Liver (tissue), 9 donors: Measurements from ENCODE around the gene BRMS1L. TPM values are rescaled to one million over a fixed set of nuclear protein-coding genes. Genes with fewer than 3 reads are reported as not detected.

Experiments used
- DNase-seq: peaks from one replicate; pipeline ENCODE4 v3.0.0-alpha.2; 2017; ENCODE audit warnings: low spot score
- H3K27ac ChIP-seq, 2 donors: one replicate each; pipeline ENCODE4 v1.7.0; 2013; ENCODE audit warnings: inconsistent platforms in 2 of 2, low read length in 2 of 2, control low read depth in 1 of 2, low read depth in 1 of 2, mild to moderate bottlenecking in 1 of 2
- H3K27me3 ChIP-seq, 4 donors: one replicate each; pipeline versions ENCODE4 v1.6.1 to v1.7.0; 2013; ENCODE audit warnings: low read length in 3 of 4, inconsistent platforms in 1 of 4, mild to moderate bottlenecking in 1 of 4, moderate library complexity in 1 of 4; ENCODE audit not compliant: control insufficient read depth in 4 of 4, insufficient read depth in 4 of 4
- H3K36me3 ChIP-seq, 4 donors: one replicate each; pipeline versions ENCODE4 v1.6.1 to v1.7.0; 2013; ENCODE audit warnings: low read length in 3 of 4, mild to moderate bottlenecking in 3 of 4, low read depth in 1 of 4, moderate library complexity in 1 of 4; ENCODE audit not compliant: control insufficient read depth in 4 of 4, insufficient read depth in 3 of 4
- H3K4me1 ChIP-seq, 4 donors: one replicate each; pipeline versions ENCODE4 v1.6.1 to v1.7.0; 2013; ENCODE audit warnings: low read length in 3 of 4, mild to moderate bottlenecking in 3 of 4, moderate library complexity in 1 of 4; ENCODE audit not compliant: control insufficient read depth in 4 of 4, insufficient read depth in 4 of 4
- H3K4me3 ChIP-seq, 3 donors: one replicate each; pipeline versions ENCODE4 v1.6.1 to v1.7.0; 2013; ENCODE audit warnings: low read length in 3 of 3, control low read depth in 1 of 3, low read depth in 1 of 3, mild to moderate bottlenecking in 1 of 3
- H3K9ac ChIP-seq, 2 donors: one replicate each; pipeline ENCODE4 v1.7.0; 2013; ENCODE audit warnings: low read length in 2 of 2, mild to moderate bottlenecking in 2 of 2, moderate library complexity in 2 of 2, control low read depth in 1 of 2, low read depth in 1 of 2
- H3K9me3 ChIP-seq, 4 donors: one replicate each; pipeline versions ENCODE4 v1.6.1 to v1.7.0; 2013; ENCODE audit warnings: low read length in 3 of 4; ENCODE audit not compliant: control insufficient read depth in 4 of 4
- FOXA1 ChIP-seq: IDR thresholded peaks from 2 replicates; pipeline ENCODE4 v1.6.1; 2016; ENCODE audit warnings: antibody characterized with exemption
- FOXA2 ChIP-seq: IDR thresholded peaks from 2 replicates; pipeline ENCODE4 v1.6.1; 2016; ENCODE audit warnings: antibody characterized with exemption
- HNF4A ChIP-seq, 2 donors: conservative IDR thresholded peaks; 2 replicates each; pipeline ENCODE4 v1.6.1; 2016; ENCODE audit warnings: antibody characterized with exemption in 2 of 2, mild to moderate bottlenecking in 2 of 2
- HNF4G ChIP-seq: IDR thresholded peaks from 2 replicates; pipeline ENCODE4 v1.6.1; 2016; ENCODE audit warnings: antibody characterized with exemption
- NR2F2 ChIP-seq: IDR thresholded peaks from 2 replicates; pipeline ENCODE4 v1.6.1; 2016; ENCODE audit warnings: antibody characterized with exemption
- RXRA ChIP-seq, 2 donors: IDR thresholded peaks; 2 replicates each; pipeline ENCODE4 v1.6.1; 2017 to 2018; ENCODE audit warnings: antibody characterized with exemption in 2 of 2, mild to moderate bottlenecking in 1 of 2
- SP1 ChIP-seq: IDR thresholded peaks from 2 replicates; pipeline ENCODE4 v1.6.1; 2018; ENCODE audit warnings: antibody characterized with exemption, mild to moderate bottlenecking
- YY1 ChIP-seq: IDR thresholded peaks from 2 replicates; pipeline ENCODE4 v1.6.1; 2016; ENCODE audit warnings: antibody characterized with exemption, mild to moderate bottlenecking
- WGBS: extraction: QIAGEN DNeasy Blood & Tissue Kit; methylation state at CpG from one replicate; pipeline ENCODE4 v1.1.7; 2013; 5-methylcytosine and 5-hydroxymethylcytosine counted together
- polyA plus RNA-seq, 2 donors: library from polyadenylated mRNA; stranded (reverse) in 1 of 2; unstranded in 1 of 2; fragments of 200-250 nt in 1 of 2; fragments of >200 nt in 1 of 2; fragmentation: Nextera tagmentation in 1 of 2; extraction: Ambion mirVana in 1 of 2; gene quantifications; one replicate each; pipeline versions ENCODE4 v1.2.1 to v1.2.3, GENCODE V29; 2013 to 2015
- total RNA-seq, 2 donors: library from RNA; depleted of rRNA; stranded (reverse); fragments of >200 nt; gene quantifications; one replicate each; pipeline ENCODE4 v1.2.3, GENCODE V29; 2014
- TF ChIP-seq, protein P1 (sequence below): IDR thresholded peaks from 2 replicates; pipeline ENCODE4 v1.6.1; 2016; ENCODE audit warnings: antibody characterized with exemption
- TF ChIP-seq, protein P2 (sequence below): IDR thresholded peaks from 2 replicates; pipeline ENCODE4 v1.6.1; 2016; ENCODE audit warnings: antibody characterized with exemption
- TF ChIP-seq, protein P3 (sequence below): fragments of 150-350 bp; IDR thresholded peaks from 2 replicates; pipeline ENCODE4 v1.5.1; 2017; ENCODE audit warnings: improper control_type of control experiment, low read depth, low read length; ENCODE audit not compliant: missing input control
- donor health status: healthy.
- donor health status: healthy.
- donor health status: healthy.
- donor health status: healthy.
- donor health status: healthy.

BRMS1L gene
- total and polyA plus RNA-seq, 4 donors = 2.7 to 3.7 (median 3.4) TPM

DNA sequence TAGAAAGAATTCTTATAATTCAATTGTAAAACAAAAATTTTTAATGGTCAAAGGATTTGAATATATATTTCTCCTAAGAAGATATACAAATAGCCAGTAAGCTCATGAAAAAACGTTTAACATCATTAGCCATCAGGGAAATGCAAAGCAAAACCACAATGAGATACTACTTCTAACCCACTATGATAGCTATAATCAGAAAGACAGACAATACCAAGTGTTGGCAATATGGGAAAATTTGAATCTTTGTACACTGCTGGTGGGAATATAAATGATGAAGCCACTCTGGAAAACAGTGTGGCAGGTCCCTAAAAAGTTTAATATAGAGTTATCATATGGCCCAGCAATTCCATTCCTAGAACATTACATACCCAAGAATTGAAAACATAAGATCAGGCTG, 42.4 kb upstream of the BRMS1L start:
- no peak overlapping the region for H3K9ac ChIP-seq
- WGBS = 57% methylated on average over 1 of the region's 1 CpG
- H3K27me3 ChIP-seq = no peaks in the 10 kb centered on the region

DNA sequence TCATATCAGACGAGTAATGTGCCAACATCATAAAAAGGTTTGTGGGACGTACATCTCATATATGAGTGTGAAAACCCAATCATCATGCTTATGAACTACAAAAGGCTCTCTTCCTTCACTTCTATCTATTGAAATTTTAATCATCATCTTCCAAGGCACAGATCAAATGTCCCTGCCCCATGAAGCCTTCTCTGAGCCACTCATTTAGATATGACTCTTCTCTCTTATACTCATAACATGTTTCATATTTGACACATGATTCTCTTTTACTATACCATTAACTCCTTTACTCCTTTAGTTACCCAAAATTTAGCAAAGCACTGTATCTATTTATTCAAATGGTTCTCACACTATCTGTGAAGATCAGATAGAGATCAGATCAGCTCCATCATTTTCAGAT, 39.3 kb upstream of the BRMS1L start:
- TF ChIP-seq YY1 (no peak), HNF4G (no peak), FOXA1 (no peak), FOXA2 (no peak), SP1 (no peak)
- TF ChIP-seq, protein P1, sequence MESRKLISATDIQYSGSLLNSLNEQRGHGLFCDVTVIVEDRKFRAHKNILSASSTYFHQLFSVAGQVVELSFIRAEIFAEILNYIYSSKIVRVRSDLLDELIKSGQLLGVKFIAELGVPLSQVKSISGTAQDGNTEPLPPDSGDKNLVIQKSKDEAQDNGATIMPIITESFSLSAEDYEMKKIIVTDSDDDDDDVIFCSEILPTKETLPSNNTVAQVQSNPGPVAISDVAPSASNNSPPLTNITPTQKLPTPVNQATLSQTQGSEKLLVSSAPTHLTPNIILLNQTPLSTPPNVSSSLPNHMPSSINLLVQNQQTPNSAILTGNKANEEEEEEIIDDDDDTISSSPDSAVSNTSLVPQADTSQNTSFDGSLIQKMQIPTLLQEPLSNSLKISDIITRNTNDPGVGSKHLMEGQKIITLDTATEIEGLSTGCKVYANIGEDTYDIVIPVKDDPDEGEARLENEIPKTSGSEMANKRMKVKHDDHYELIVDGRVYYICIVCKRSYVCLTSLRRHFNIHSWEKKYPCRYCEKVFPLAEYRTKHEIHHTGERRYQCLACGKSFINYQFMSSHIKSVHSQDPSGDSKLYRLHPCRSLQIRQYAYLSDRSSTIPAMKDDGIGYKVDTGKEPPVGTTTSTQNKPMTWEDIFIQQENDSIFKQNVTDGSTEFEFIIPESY = no peak

More for the DNA sequence above, 42.4 kb upstream of the BRMS1L start:
- H3K9me3 ChIP-seq = no peaks in the 10 kb centered on the region
- DNase-seq = no peak
- H3K27ac ChIP-seq = no peak overlapping the region
- H3K36me3 ChIP-seq = peaks cover 0 to 1% (median 0%) of the 10 kb centered on the region in 4 donors
- H3K4me1 ChIP-seq = no peaks in the 10 kb centered on the region
- no peak overlapping the region for H3K4me3 ChIP-seq
- TF ChIP-seq, protein P2, sequence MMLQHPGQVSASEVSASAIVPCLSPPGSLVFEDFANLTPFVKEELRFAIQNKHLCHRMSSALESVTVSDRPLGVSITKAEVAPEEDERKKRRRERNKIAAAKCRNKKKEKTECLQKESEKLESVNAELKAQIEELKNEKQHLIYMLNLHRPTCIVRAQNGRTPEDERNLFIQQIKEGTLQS = no peak
- no peak for TF ChIP-seq FOXA1
- TF ChIP-seq, protein P3, sequence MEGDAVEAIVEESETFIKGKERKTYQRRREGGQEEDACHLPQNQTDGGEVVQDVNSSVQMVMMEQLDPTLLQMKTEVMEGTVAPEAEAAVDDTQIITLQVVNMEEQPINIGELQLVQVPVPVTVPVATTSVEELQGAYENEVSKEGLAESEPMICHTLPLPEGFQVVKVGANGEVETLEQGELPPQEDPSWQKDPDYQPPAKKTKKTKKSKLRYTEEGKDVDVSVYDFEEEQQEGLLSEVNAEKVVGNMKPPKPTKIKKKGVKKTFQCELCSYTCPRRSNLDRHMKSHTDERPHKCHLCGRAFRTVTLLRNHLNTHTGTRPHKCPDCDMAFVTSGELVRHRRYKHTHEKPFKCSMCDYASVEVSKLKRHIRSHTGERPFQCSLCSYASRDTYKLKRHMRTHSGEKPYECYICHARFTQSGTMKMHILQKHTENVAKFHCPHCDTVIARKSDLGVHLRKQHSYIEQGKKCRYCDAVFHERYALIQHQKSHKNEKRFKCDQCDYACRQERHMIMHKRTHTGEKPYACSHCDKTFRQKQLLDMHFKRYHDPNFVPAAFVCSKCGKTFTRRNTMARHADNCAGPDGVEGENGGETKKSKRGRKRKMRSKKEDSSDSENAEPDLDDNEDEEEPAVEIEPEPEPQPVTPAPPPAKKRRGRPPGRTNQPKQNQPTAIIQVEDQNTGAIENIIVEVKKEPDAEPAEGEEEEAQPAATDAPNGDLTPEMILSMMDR = no peak

DNA sequence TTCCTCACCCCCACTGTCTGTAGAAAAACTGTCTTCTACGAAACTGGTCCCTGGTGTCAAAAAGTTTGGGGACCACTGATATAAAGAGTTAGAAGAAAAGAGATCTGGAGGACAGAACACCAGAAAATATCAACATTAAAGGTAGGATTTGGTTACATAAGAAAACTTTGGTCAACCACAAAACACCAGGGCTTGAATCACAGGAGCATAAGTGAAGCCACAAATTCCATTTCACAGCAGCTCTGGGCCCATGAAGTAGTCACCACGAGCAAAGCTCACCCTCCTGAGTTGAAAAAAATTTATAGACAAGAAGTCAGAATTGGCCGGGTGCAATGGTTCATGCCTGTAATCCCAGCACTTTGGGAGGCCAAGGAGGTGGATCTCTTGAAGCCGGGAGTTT, 36.5 kb upstream of the BRMS1L start:
- TF ChIP-seq, protein P1 = no peak
- TF ChIP-seq HNF4G = no peak
- no peak for TF ChIP-seq NR2F2
- TF ChIP-seq, protein P2 = no peak
- no peak for TF ChIP-seq RXRA (IDR thresholded peaks at IDR 0.05)
- TF ChIP-seq YY1 = no peak
- TF ChIP-seq HNF4A (conservative IDR thresholded peaks at IDR 0.05) = no peak
- peaks cover 0 to 1% (median 0%) of the 10 kb centered on the region in 4 donors for H3K36me3 ChIP-seq
- H3K4me3 ChIP-seq = no peak overlapping the region

More for the DNA sequence above, 39.3 kb upstream of the BRMS1L start:
- H3K9ac ChIP-seq = no peak overlapping the region
- H3K27me3 ChIP-seq = no peaks in the 10 kb centered on the region
- no peak overlapping the region for H3K27ac ChIP-seq
- 93% methylated on average over 2 of the region's 2 CpGs for WGBS
- DNase-seq = no peak
- peaks cover 0 to 1% (median 0%) of the 10 kb centered on the region in 4 donors for H3K36me3 ChIP-seq
- H3K9me3 ChIP-seq = no peaks in the 10 kb centered on the region
- no peak overlapping the region for H3K4me3 ChIP-seq
- H3K4me1 ChIP-seq = no peaks in the 10 kb centered on the region

More for the DNA sequence above, 36.5 kb upstream of the BRMS1L start:
- Histone ChIP-seq H3K4me1 (no peaks in the 10 kb centered on the region), H3K27me3 (no peaks in the 10 kb centered on the region), H3K27ac (no peak overlapping the region), H3K9ac (no peak overlapping the region), H3K9me3 (no peaks in the 10 kb centered on the region)
- WGBS = 96% methylated on average over 4 of the region's 4 CpGs
- DNase-seq = no peak
